HEK293 (cell line): ENCODE measurements around the gene HOXB9.
A peak's percentile ranks its signal among the peaks of the same experiment; 100 is the strongest.

Experiments used
- FEZF1 ChIP-seq: fragments of 450-650 bp; formaldehyde crosslinking; IDR thresholded peaks from 2 replicates; pipeline ENCODE4 v1.5.1; 2016; ENCODE audit warnings: missing biosample characterization, missing genetic modification characterization
- GLI2 ChIP-seq: fragments of 450-650 bp; formaldehyde crosslinking; IDR thresholded peaks from 2 replicates; pipeline ENCODE4; 2017; ENCODE audit warnings: missing biosample characterization, missing genetic modification characterization, low read depth, borderline replicate concordance
- MYNN ChIP-seq: fragments of 450-650 bp; formaldehyde crosslinking; IDR thresholded peaks from 2 replicates; pipeline ENCODE4 v1.5.1; 2016; ENCODE audit warnings: missing biosample characterization, missing genetic modification characterization, borderline replicate concordance
- PRDM4 ChIP-seq: fragments of 450-650 bp; formaldehyde crosslinking; IDR thresholded peaks from 2 replicates; pipeline ENCODE4 v1.5.1; 2017; ENCODE audit warnings: missing biosample characterization, missing genetic modification characterization
- SETDB1 ChIP-seq: IDR thresholded peaks from one replicate; pipeline ENCODE4 v1.6.1; 2017; ENCODE audit warnings: mild to moderate bottlenecking, low read length, moderate library complexity, mixed read lengths; ENCODE audit not compliant: insufficient read length
- SP2 ChIP-seq: fragments of 450-650 bp; formaldehyde crosslinking; IDR thresholded peaks from 2 replicates; pipeline ENCODE4 v1.5.1; 2016; ENCODE audit warnings: missing biosample characterization, missing genetic modification characterization
- ZBTB7A ChIP-seq: fragments of 450-650 bp; formaldehyde crosslinking; IDR thresholded peaks from 2 replicates; pipeline ENCODE4 v1.5.1; 2016; ENCODE audit warnings: low read depth, missing biosample characterization, missing genetic modification characterization
- ZFP41 ChIP-seq: fragments of 450-650 bp; formaldehyde crosslinking; IDR thresholded peaks from 2 replicates; pipeline ENCODE4 v1.5.1; 2016; ENCODE audit warnings: missing biosample characterization, missing genetic modification characterization, borderline replicate concordance
- ZIC2 ChIP-seq: fragments of 450-650 bp; formaldehyde crosslinking; IDR thresholded peaks from 2 replicates; pipeline ENCODE4 v1.5.1; 2016; ENCODE audit warnings: missing biosample characterization, missing genetic modification characterization
- ZNF114 ChIP-seq: fragments of 450-650 bp; formaldehyde crosslinking; IDR thresholded peaks from 2 replicates; pipeline ENCODE4 v1.5.0; 2017; ENCODE audit warnings: missing biosample characterization, missing genetic modification characterization
- ZNF133 ChIP-seq: fragments of 450-650 bp; formaldehyde crosslinking; IDR thresholded peaks from 2 replicates; pipeline ENCODE4 v1.5.1; 2016; ENCODE audit warnings: missing biosample characterization, missing genetic modification characterization
- ZNF157 ChIP-seq: fragments of 450-650 bp; formaldehyde crosslinking; IDR thresholded peaks from 2 replicates; pipeline ENCODE4 v1.5.1; 2016; ENCODE audit warnings: missing biosample characterization, missing genetic modification characterization
- ZNF19 ChIP-seq: fragments of 450-650 bp; formaldehyde crosslinking; IDR thresholded peaks from 2 replicates; pipeline ENCODE4; 2016; ENCODE audit warnings: missing biosample characterization, missing genetic modification characterization, low read depth
- ZNF280D ChIP-seq: fragments of 450-650 bp; formaldehyde crosslinking; IDR thresholded peaks from 2 replicates; pipeline ENCODE4 v1.5.1; 2016; ENCODE audit warnings: missing biosample characterization, missing genetic modification characterization
- ZNF341 ChIP-seq: fragments of 450-650 bp; formaldehyde crosslinking; IDR thresholded peaks from 2 replicates; pipeline ENCODE4; 2016; ENCODE audit warnings: low read depth, missing biosample characterization, missing genetic modification characterization
- ZNF366 ChIP-seq: fragments of 450-650 bp; formaldehyde crosslinking; conservative IDR thresholded peaks from 2 replicates; pipeline ENCODE4 v1.5.1; 2016; ENCODE audit warnings: missing biosample characterization, missing genetic modification characterization
- ZNF423 ChIP-seq: fragments of 450-650 bp; formaldehyde crosslinking; IDR thresholded peaks from 2 replicates; pipeline ENCODE4 v1.5.1; 2016; ENCODE audit warnings: missing biosample characterization, missing genetic modification characterization
- ZNF48 ChIP-seq: fragments of 450-650 bp; formaldehyde crosslinking; IDR thresholded peaks from 2 replicates; pipeline ENCODE4 v1.5.1; 2016; ENCODE audit warnings: missing biosample characterization, missing genetic modification characterization
- ZNF544 ChIP-seq: fragments of 450-650 bp; formaldehyde crosslinking; IDR thresholded peaks from 2 replicates; pipeline ENCODE4 v1.5.0; 2017; ENCODE audit warnings: missing biosample characterization, missing genetic modification characterization
- ZNF548 ChIP-seq: fragments of 450-650 bp; formaldehyde crosslinking; IDR thresholded peaks from 2 replicates; pipeline ENCODE4 v1.5.1; 2016; ENCODE audit warnings: missing biosample characterization, missing genetic modification characterization
- ZNF580 ChIP-seq: fragments of 450-650 bp; formaldehyde crosslinking; IDR thresholded peaks from 2 replicates; pipeline ENCODE4 v1.5.1; 2016; ENCODE audit warnings: missing biosample characterization, missing genetic modification characterization
- ZNF585B ChIP-seq: fragments of 450-650 bp; formaldehyde crosslinking; IDR thresholded peaks from 2 replicates; pipeline ENCODE4 v1.5.1; 2016; ENCODE audit warnings: missing biosample characterization, missing genetic modification characterization
- ZNF626 ChIP-seq: fragments of 450-650 bp; sonication (Bioruptor Pico); formaldehyde crosslinking; IDR thresholded peaks from 2 replicates; pipeline ENCODE4 v1.5.1; 2018; ENCODE audit warnings: missing biosample characterization, missing genetic modification characterization, inconsistent platforms
- ZNF629 ChIP-seq: fragments of 450-650 bp; formaldehyde crosslinking; IDR thresholded peaks from 2 replicates; pipeline ENCODE4 v1.5.1; 2017; ENCODE audit warnings: missing biosample characterization, missing genetic modification characterization
- ZNF654 ChIP-seq: fragments of 450-650 bp; formaldehyde crosslinking; IDR thresholded peaks from 2 replicates; pipeline ENCODE4 v1.5.1; 2016; ENCODE audit warnings: low read depth, missing biosample characterization, missing genetic modification characterization
- ZNF701 ChIP-seq: fragments of 450-650 bp; formaldehyde crosslinking; IDR thresholded peaks from 2 replicates; pipeline ENCODE4 v1.5.1; 2016; ENCODE audit warnings: missing biosample characterization, missing genetic modification characterization
- ZNF704 ChIP-seq: fragments of 450-650 bp; formaldehyde crosslinking; IDR thresholded peaks from 2 replicates; pipeline ENCODE4 v1.5.1; 2016; ENCODE audit warnings: missing biosample characterization, missing genetic modification characterization
- ZNF707 ChIP-seq: fragments of 450-650 bp; formaldehyde crosslinking; IDR thresholded peaks from 2 replicates; pipeline ENCODE4 v1.5.1; 2016; ENCODE audit warnings: missing biosample characterization, missing genetic modification characterization
- ZNF76 ChIP-seq: fragments of 450-650 bp; formaldehyde crosslinking; IDR thresholded peaks from 2 replicates; pipeline ENCODE4; 2016; ENCODE audit warnings: low read depth, missing biosample characterization, missing genetic modification characterization, borderline replicate concordance
- ZSCAN4 ChIP-seq: fragments of 450-650 bp; formaldehyde crosslinking; IDR thresholded peaks from 2 replicates; pipeline ENCODE4 v1.5.1; 2017; ENCODE audit warnings: missing biosample characterization, missing genetic modification characterization
- ZSCAN5A ChIP-seq: fragments of 450-650 bp; formaldehyde crosslinking; IDR thresholded peaks from 2 replicates; pipeline ENCODE4 v1.5.1; 2016; ENCODE audit warnings: missing biosample characterization, missing genetic modification characterization

The HOXB9 gene

GRCh38 chr17:48610282-48611211 lies 15.6 kb downstream of the HOXB9 start, which contains the start of gene HOXB7 (continued):
- TF ChIP-seq ZIC2 (tag by site-specific recombination) (peak; percentile 98), ZSCAN4 (tag by site-specific recombination) (0 out of 2 replicates have a peak, but pooled peaks have one; percentile 20), FEZF1 (no peak), ZNF580 (tag by site-specific recombination) (no peak), ZNF548 (tag by site-specific recombination) (no peak), ZNF707 (tag by site-specific recombination) (no peak), GLI2 (no peak), ZNF19 (tag by site-specific recombination) (no peak), ZNF544 (tag by site-specific recombination) (no peak), PRDM4 (tag by site-specific recombination) (0 out of 2 replicates have a peak, but pooled peaks have one; percentile 8), ZNF629 (tag by site-specific recombination) (peak; percentile 41; the same call in 1 of the 2 replicates), ZNF585B (no peak), ZNF626 (tag by site-specific recombination) (no peak), ZNF280D (tag by site-specific recombination) (no peak), ZNF701 (tag by site-specific recombination) (no peak), ZNF157 (tag by site-specific recombination) (no peak), ZNF423 (tag by site-specific recombination) (peak; percentile 76), ZBTB7A (tag by site-specific recombination) (no peak), SP2 (tag by site-specific recombination) (peak; percentile 44), SETDB1 (no peak), MYNN (no peak), ZNF654 (no peak), ZNF114 (tag by site-specific recombination) (no peak), ZNF704 (tag by site-specific recombination) (no peak), ZNF133 (tag by site-specific recombination) (no peak), ZNF366 (tag by site-specific recombination) (no peak; the same call in 1 of the 2 replicates), ZNF48 (no peak), ZNF341 (no peak), ZSCAN5A (peak; percentile 75; the same call in 1 of the 2 replicates), ZFP41 (tag by site-specific recombination) (no peak), ZNF76 (peak; percentile 49; the same call in 1 of the 2 replicates)
